HepG2 (cell line): ENCODE data around the gene TAF6L. TPM values are rescaled to one million over a fixed set of nuclear protein-coding genes. Genes with fewer than 3 reads are reported as not detected.

Experiments used
- ARHGAP35 ChIP-seq: sonication (generic); formaldehyde crosslinking; IDR thresholded peaks from 2 replicates; pipeline ENCODE4 v1.9.0; 2022; ENCODE audit warnings: mild to moderate bottlenecking, inconsistent platforms, moderate library complexity, missing genetic modification reagents, borderline replicate concordance
- BCL6 ChIP-seq: IDR thresholded peaks from 2 replicates; pipeline ENCODE4 v1.6.1; 2016; ENCODE audit warnings: missing genetic modification reagents, missing compliant biosample characterization
- ESRRA ChIP-seq: sonication (generic); formaldehyde crosslinking; IDR thresholded peaks from 2 replicates; pipeline ENCODE4 v1.5.1; 2020; ENCODE audit warnings: mild to moderate bottlenecking, low read depth, missing genetic modification reagents
- HNRNPK ChIP-seq: fragments of 200-400 bp; formaldehyde crosslinking; IDR thresholded peaks from 2 replicates; pipeline ENCODE4 v1.6.1; 2018; ENCODE audit warnings: low read length, low read depth, moderate library complexity, mild to moderate bottlenecking; ENCODE audit not compliant: poor library complexity, severe bottlenecking
- HNRNPLL ChIP-seq: fragments of 200-400 bp; formaldehyde crosslinking; IDR thresholded peaks from 2 replicates; pipeline ENCODE4 v1.6.1; 2017; ENCODE audit warnings: mild to moderate bottlenecking, low read depth, low read length; ENCODE audit not compliant: poor library complexity, severe bottlenecking
- NPAS2 ChIP-seq: sonication (generic); formaldehyde crosslinking; IDR thresholded peaks from 2 replicates; pipeline ENCODE4 v1.8.0; 2022; ENCODE audit warnings: mild to moderate bottlenecking, missing genetic modification reagents, borderline replicate concordance
- RAD21 ChIP-seq: fragments of 450-650 bp; formaldehyde crosslinking; IDR thresholded peaks from 2 replicates; pipeline ENCODE4 v1.5.0; 2020; ENCODE audit warnings: mild to moderate bottlenecking
- ZBTB33 ChIP-seq: sonication (generic); formaldehyde crosslinking; IDR thresholded peaks from 2 replicates; pipeline ENCODE4 v1.4.0; 2020; ENCODE audit warnings: missing genetic modification reagents
- ZC3H4 ChIP-seq: sonication (generic); formaldehyde crosslinking; IDR thresholded peaks from 2 replicates; pipeline ENCODE4 v1.4.0; 2020; ENCODE audit warnings: missing genetic modification reagents, borderline replicate concordance
- ZNF646 ChIP-seq: sonication (generic); formaldehyde crosslinking; IDR thresholded peaks from 2 replicates; pipeline ENCODE4 v1.9.0; 2021; ENCODE audit warnings: mild to moderate bottlenecking, missing genetic modification reagents
- ZNF777 ChIP-seq: sonication (generic); formaldehyde crosslinking; IDR thresholded peaks from 2 replicates; pipeline ENCODE4 v1.4.0; 2020; ENCODE audit warnings: missing genetic modification reagents
- polyA plus RNA-seq, 8 experiments: library from polyadenylated mRNA; depleted of rRNA in 3 of 8; stranded (reverse) in 7 of 8; unstranded in 1 of 8; fragments of >200 nt; fragmentation: Illumina TruSeq in 4 of 8; extraction: Trizol in 4 of 8; gene quantifications; 2 replicates each; pipeline versions ENCODE4 v1.2.1 to v1.2.3, GENCODE V29; 2011 to 2016; ENCODE audit warnings: low read depth in 4 of 8, missing spikeins in 1 of 8, mixed read lengths in 1 of 8; ENCODE audit not compliant: insufficient read depth in 1 of 8
- total RNA-seq, 5 experiments: library from RNA; depleted of rRNA; stranded (reverse); fragments of >200 nt; fragmentation: Illumina TruSeq; extraction: Trizol; gene quantifications; 2 replicates each; pipeline ENCODE4 v1.2.3, GENCODE V29; 2016; ENCODE audit warnings: low read depth in 1 of 5
- TF ChIP-seq, protein P1 (sequence below): sonication (generic); formaldehyde crosslinking; IDR thresholded peaks from 2 replicates; pipeline ENCODE4 v1.4.0; 2020; ENCODE audit warnings: missing genetic modification reagents, borderline replicate concordance
- TF ChIP-seq, protein P2 (sequence below): sonication (generic); formaldehyde crosslinking; IDR thresholded peaks from 2 replicates; pipeline ENCODE4 v1.5.0; 2020; ENCODE audit warnings: missing genetic modification reagents
- TF ChIP-seq, protein P3 (sequence below): sonication (generic); formaldehyde crosslinking; IDR thresholded peaks from 2 replicates; pipeline ENCODE4 v1.5.1; 2020; ENCODE audit warnings: mild to moderate bottlenecking, moderate library complexity, missing genetic modification reagents

The TAF6L gene
- total and polyA plus RNA-seq, 2 of the 13 experiments (the other 11 are each of a cell fraction or from before 2014, with no cell fraction given), result 12.6 to 19.4 TPM

- TF ChIP-seq, protein P1, sequence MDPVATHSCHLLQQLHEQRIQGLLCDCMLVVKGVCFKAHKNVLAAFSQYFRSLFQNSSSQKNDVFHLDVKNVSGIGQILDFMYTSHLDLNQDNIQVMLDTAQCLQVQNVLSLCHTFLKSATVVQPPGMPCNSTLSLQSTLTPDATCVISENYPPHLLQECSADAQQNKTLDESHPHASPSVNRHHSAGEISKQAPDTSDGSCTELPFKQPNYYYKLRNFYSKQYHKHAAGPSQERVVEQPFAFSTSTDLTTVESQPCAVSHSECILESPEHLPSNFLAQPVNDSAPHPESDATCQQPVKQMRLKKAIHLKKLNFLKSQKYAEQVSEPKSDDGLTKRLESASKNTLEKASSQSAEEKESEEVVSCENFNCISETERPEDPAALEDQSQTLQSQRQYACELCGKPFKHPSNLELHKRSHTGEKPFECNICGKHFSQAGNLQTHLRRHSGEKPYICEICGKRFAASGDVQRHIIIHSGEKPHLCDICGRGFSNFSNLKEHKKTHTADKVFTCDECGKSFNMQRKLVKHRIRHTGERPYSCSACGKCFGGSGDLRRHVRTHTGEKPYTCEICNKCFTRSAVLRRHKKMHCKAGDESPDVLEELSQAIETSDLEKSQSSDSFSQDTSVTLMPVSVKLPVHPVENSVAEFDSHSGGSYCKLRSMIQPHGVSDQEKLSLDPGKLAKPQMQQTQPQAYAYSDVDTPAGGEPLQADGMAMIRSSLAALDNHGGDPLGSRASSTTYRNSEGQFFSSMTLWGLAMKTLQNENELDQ (CRISPR knock-in tag), result no peak
- TF ChIP-seq ESRRA (CRISPR knock-in tag), result no peak
- TF ChIP-seq ZNF777 (CRISPR knock-in tag), result peak; percentile 67; the same call in 1 of the 2 replicates
- TF ChIP-seq, protein P2, sequence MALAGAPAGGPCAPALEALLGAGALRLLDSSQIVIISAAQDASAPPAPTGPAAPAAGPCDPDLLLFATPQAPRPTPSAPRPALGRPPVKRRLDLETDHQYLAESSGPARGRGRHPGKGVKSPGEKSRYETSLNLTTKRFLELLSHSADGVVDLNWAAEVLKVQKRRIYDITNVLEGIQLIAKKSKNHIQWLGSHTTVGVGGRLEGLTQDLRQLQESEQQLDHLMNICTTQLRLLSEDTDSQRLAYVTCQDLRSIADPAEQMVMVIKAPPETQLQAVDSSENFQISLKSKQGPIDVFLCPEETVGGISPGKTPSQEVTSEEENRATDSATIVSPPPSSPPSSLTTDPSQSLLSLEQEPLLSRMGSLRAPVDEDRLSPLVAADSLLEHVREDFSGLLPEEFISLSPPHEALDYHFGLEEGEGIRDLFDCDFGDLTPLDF (CRISPR knock-in tag), result no peak
- no peak for TF ChIP-seq ZC3H4
- TF ChIP-seq HNRNPLL, result peak; percentile 83
- no peak for TF ChIP-seq ZNF646 (CRISPR knock-in tag)
- peak; percentile 81 for TF ChIP-seq RAD21 (CRISPR knock-in tag)
- TF ChIP-seq ARHGAP35 (CRISPR knock-in tag), result no peak
- peak; percentile 79 for TF ChIP-seq ZBTB33 (CRISPR knock-in tag)
- TF ChIP-seq, protein P3, sequence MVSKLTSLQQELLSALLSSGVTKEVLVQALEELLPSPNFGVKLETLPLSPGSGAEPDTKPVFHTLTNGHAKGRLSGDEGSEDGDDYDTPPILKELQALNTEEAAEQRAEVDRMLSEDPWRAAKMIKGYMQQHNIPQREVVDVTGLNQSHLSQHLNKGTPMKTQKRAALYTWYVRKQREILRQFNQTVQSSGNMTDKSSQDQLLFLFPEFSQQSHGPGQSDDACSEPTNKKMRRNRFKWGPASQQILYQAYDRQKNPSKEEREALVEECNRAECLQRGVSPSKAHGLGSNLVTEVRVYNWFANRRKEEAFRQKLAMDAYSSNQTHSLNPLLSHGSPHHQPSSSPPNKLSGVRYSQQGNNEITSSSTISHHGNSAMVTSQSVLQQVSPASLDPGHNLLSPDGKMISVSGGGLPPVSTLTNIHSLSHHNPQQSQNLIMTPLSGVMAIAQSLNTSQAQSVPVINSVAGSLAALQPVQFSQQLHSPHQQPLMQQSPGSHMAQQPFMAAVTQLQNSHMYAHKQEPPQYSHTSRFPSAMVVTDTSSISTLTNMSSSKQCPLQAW, result 0 out of 2 replicates have a peak, but pooled peaks have one; percentile 21
- peak; percentile 36; the same call in 1 of the 2 replicates for TF ChIP-seq BCL6
- TF ChIP-seq NPAS2 (CRISPR knock-in tag), result no peak
- TF ChIP-seq HNRNPK, result no peak
Observed at GRCh38 chr11:62786318-62787004, 15.3 kb downstream of the TAF6L start (continued).
